Measurements from ENCODE around the gene OR2S2. TPM values are rescaled to one million over a fixed set of nuclear protein-coding genes. Genes with fewer than 3 reads are reported as not detected.

Gene OR2S2
- total RNA-seq, 4 donors from 2014 or later: not detected

GRCh38 chr9:35933550-35934067 lies 24.3 kb downstream of the OR2S2 start:
- 74% methylated on average over 4 of the region's 4 CpGs for WGBS
- no peak for DNase-seq (ENCODE audit: low spot score in 2 of 2)
- Histone ChIP-seq H3K4me3 (no peak overlapping the region), H3K9me3 (no peaks in the 10 kb centered on the region), H3K27ac (no peak overlapping the region), H3K4me1 (no peaks in the 10 kb centered on the region), H3K27me3 (no peaks in the 10 kb centered on the region), H3K36me3 (no peaks in the 10 kb centered on the region)
- TF ChIP-seq POLR2A (IDR thresholded peaks at IDR 0.05) (no peak), POLR2AphosphoS5 (IDR thresholded peaks at IDR 0.05) (no peak), CTCF (IDR thresholded peaks at IDR 0.05) (no peak), EP300 (IDR thresholded peaks at IDR 0.05) (no peak)

DNA sequence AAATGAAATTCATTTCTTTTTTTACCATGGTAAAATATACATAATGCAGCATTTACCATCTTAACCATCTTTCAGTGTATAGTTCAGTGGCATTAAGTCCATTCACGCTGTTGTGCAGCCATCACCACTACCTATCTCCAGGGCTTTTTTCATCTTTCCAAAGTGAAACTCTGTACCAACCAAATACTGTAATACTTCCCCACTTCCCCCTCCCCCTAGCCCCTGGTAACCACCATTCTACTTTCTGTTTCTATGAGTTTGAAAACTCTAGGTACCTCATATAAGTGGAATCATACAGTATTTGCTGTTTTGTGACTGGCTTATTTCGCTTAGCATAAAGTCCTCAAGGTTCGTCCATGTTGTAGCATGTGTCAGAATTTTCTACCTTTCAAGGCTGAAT lies 25.2 kb downstream of the OR2S2 start:
- TF ChIP-seq POLR2A (IDR thresholded peaks at IDR 0.05) (no peak), EP300 (IDR thresholded peaks at IDR 0.05) (no peak), CTCF (IDR thresholded peaks at IDR 0.05) (no peak), POLR2AphosphoS5 (IDR thresholded peaks at IDR 0.05) (no peak)
- H3K27ac ChIP-seq: no peak overlapping the region
- no peaks in the 10 kb centered on the region for H3K27me3 ChIP-seq
- no peaks in the 10 kb centered on the region for H3K9me3 ChIP-seq
- no peaks in the 10 kb centered on the region for H3K4me1 ChIP-seq
- H3K4me3 ChIP-seq: no peak overlapping the region
- 92% methylated on average over 3 of the region's 3 CpGs for WGBS
- no peaks in the 10 kb centered on the region for H3K36me3 ChIP-seq
- no peak for DNase-seq (ENCODE audit: low spot score in 2 of 2)

- Histone ChIP-seq H3K27ac (no peak overlapping the region), H3K9me3 (no peaks in the 10 kb centered on the region), H3K36me3 (no peaks in the 10 kb centered on the region), H3K4me1 (no peaks in the 10 kb centered on the region), H3K27me3 (no peaks in the 10 kb centered on the region), H3K4me3 (no peak overlapping the region)
- 93% methylated on average over 3 of the region's 3 CpGs for WGBS
- TF ChIP-seq POLR2A (IDR thresholded peaks at IDR 0.05) (no peak), EP300 (IDR thresholded peaks at IDR 0.05) (no peak), CTCF (IDR thresholded peaks at IDR 0.05) (no peak), POLR2AphosphoS5 (IDR thresholded peaks at IDR 0.05) (no peak)
- no peak for DNase-seq (ENCODE audit: low spot score in 2 of 2)
Observed at GRCh38 chr9:35930989-35931388, 27.0 kb downstream of the OR2S2 start.

GRCh38 chr9:35930521-35930920 lies 27.4 kb downstream of the OR2S2 start:
- DNase-seq (ENCODE audit: low spot score in 2 of 2): no peak
- Histone ChIP-seq H3K4me3 (no peak overlapping the region), H3K9me3 (no peaks in the 10 kb centered on the region), H3K4me1 (no peaks in the 10 kb centered on the region), H3K27me3 (no peaks in the 10 kb centered on the region), H3K27ac (no peak overlapping the region), H3K36me3 (no peaks in the 10 kb centered on the region)
- TF ChIP-seq CTCF (IDR thresholded peaks at IDR 0.05): no peak
- TF ChIP-seq EP300 (IDR thresholded peaks at IDR 0.05): no peak
- TF ChIP-seq POLR2AphosphoS5 (IDR thresholded peaks at IDR 0.05): no peak
- no peak for TF ChIP-seq POLR2A (IDR thresholded peaks at IDR 0.05)

- Histone ChIP-seq H3K36me3 (no peaks in the 10 kb centered on the region), H3K27me3 (no peaks in the 10 kb centered on the region), H3K4me3 (no peak overlapping the region), H3K9me3 (no peaks in the 10 kb centered on the region), H3K27ac (no peak overlapping the region), H3K4me1 (no peaks in the 10 kb centered on the region)
- no peak for DNase-seq (ENCODE audit: low spot score in 2 of 2)
- 76% methylated on average over 6 of the region's 6 CpGs for WGBS
- TF ChIP-seq POLR2AphosphoS5 (IDR thresholded peaks at IDR 0.05) (no peak), CTCF (IDR thresholded peaks at IDR 0.05) (no peak), EP300 (IDR thresholded peaks at IDR 0.05) (no peak), POLR2A (IDR thresholded peaks at IDR 0.05) (no peak)
Observed at GRCh38 chr9:35929453-35929718, 28.6 kb downstream of the OR2S2 start.

All from suprapubic skin (tissue), 4 donors.